HFF-Myc (cell line): ENCODE data around the gene CACNA1C.
"Not testable (repeated sequence)": the region's sequence is repeated elsewhere in the genome, so short reads cannot be mapped to it uniquely, and the experiment has no call there.

ENCODE experiments used
- DNase-seq: peaks from one replicate; pipeline ENCODE4 v3.0.0-alpha.2; 2011; ENCODE audit warnings: low read depth; ENCODE audit errors: extremely low read depth
- H3K4me3 ChIP-seq: replicated peaks from 2 replicates; pipeline ENCODE4 v1.5.1; 2011; ENCODE audit warnings: low read depth, mild to moderate bottlenecking, control low read depth, low read length
- CTCF ChIP-seq: IDR thresholded peaks from 2 replicates; pipeline ENCODE4 v1.5.1; 2012; ENCODE audit warnings: mild to moderate bottlenecking, low read depth, low read length, control low read depth; ENCODE audit errors: missing control alignments

CACNA1C gene

GRCh38 chr12:2680676-2681039 lies 627.9 kb downstream of the CACNA1C start:
- H3K4me3 ChIP-seq = no peak overlapping the region
- no peak for TF ChIP-seq CTCF
- no peak for DNase-seq

GRCh38 chr12:2681450-2682205 lies 628.8 kb downstream of the CACNA1C start:
- no peak overlapping the region for H3K4me3 ChIP-seq
- TF ChIP-seq CTCF = no peak
- DNase-seq = no peak

- no peak for DNase-seq
- peak; percentile 30 for TF ChIP-seq CTCF
Observed at GRCh38 chr12:2682296-2683251, 629.8 kb downstream of the CACNA1C start.

GRCh38 chr12:2683283-2684025 lies 630.7 kb downstream of the CACNA1C start:
- no peak overlapping the region for H3K4me3 ChIP-seq
- no peak for TF ChIP-seq CTCF
- DNase-seq = no peak

More at GRCh38 chr12:2682296-2683251, 629.8 kb downstream of the CACNA1C start:
- no peak overlapping the region for H3K4me3 ChIP-seq

GRCh38 chr12:2684026-2684325 lies 631.2 kb downstream of the CACNA1C start:
- not testable (repeated sequence) for DNase-seq, H3K4me3 ChIP-seq

- not testable (repeated sequence) for DNase-seq, H3K4me3 ChIP-seq
Observed at GRCh38 chr12:2685620-2686279, 633.0 kb downstream of the CACNA1C start.

- H3K4me3 ChIP-seq = no peak overlapping the region
- DNase-seq = no peak
- TF ChIP-seq CTCF = no peak
Observed at GRCh38 chr12:2686280-2686646, 633.5 kb downstream of the CACNA1C start.
